ENCODE results near the gene FAM237B. TPM values are rescaled to one million over a fixed set of nuclear protein-coding genes. Genes with fewer than 3 reads are reported as not detected.

The FAM237B gene
- total and polyA plus RNA-seq, 2 of the 8 experiments (the other 6 are each of a cell fraction or from before 2014, with no cell fraction given): not detected

GRCh38 chr7:90298145-90299038, 22.7 kb downstream of the FAM237B start (continued):
- no peak for TF ChIP-seq EP300 (IDR thresholded peaks at IDR 0.05; ENCODE audit: borderline replicate concordance in 1 of 2, low read depth in 2 of 2, low read length in 2 of 2)
- TF ChIP-seq YY1 (IDR thresholded peaks at IDR 0.05; ENCODE audit: low read depth, low read length): no peak
- peak; percentile 65 to 75 for TF ChIP-seq RAD21 (IDR thresholded peaks at IDR 0.05 in 1 of 2, conservative IDR thresholded peaks at IDR 0.05 in 1 of 2; ENCODE audit: low read depth in 2 of 2, low read length in 2 of 2)
- TF ChIP-seq TCF12 (IDR thresholded peaks at IDR 0.05; ENCODE audit: low read depth, low read length): 0 out of 2 replicates have a peak, but pooled peaks have one; percentile 67
- TF ChIP-seq CREB1 (IDR thresholded peaks at IDR 0.05): no peak
- no peak for TF ChIP-seq MAFK (IDR thresholded peaks at IDR 0.05; ENCODE audit: low read depth, low read length)
- TF ChIP-seq ASH2L (IDR thresholded peaks at IDR 0.05; ENCODE audit: low read length): no peak
- no peak for TF ChIP-seq SP1 (IDR thresholded peaks at IDR 0.05; ENCODE audit: low read depth, low read length)
- no peak for TF ChIP-seq RNF2 (IDR thresholded peaks at IDR 0.05; ENCODE audit: borderline replicate concordance, low read depth, low read length, missing control alignments, poor library complexity, severe bottlenecking)
